HL-60 (cell line): ENCODE data around the gene KCNAB1.

ENCODE experiments used
- CTCF ChIP-seq: IDR thresholded peaks from one replicate; pipeline ENCODE4 v1.5.1; 2011; ENCODE audit warnings: low read length, control low read depth, inconsistent platforms; ENCODE audit not compliant: insufficient read depth
- GABPA ChIP-seq: IDR thresholded peaks from 2 replicates; pipeline ENCODE4 v1.6.1; 2012; ENCODE audit warnings: low read depth
- POLR2AphosphoS5 ChIP-seq: IDR thresholded peaks from 2 replicates; pipeline ENCODE4 v1.6.1; 2012; ENCODE audit warnings: low read depth
- REST ChIP-seq: IDR thresholded peaks from 2 replicates; pipeline ENCODE4 v1.6.1; 2012; ENCODE audit warnings: low read depth; ENCODE audit not compliant: insufficient replicate concordance
- SPI1 ChIP-seq: IDR thresholded peaks from 2 replicates; pipeline ENCODE4 v1.6.1; 2012; ENCODE audit warnings: low read depth, mild to moderate bottlenecking, borderline replicate concordance

- TF ChIP-seq SPI1: no peak
- TF ChIP-seq POLR2AphosphoS5: no peak
- TF ChIP-seq CTCF: no peak
- no peak for TF ChIP-seq GABPA
- no peak for TF ChIP-seq REST
Measured at GRCh38 chr3:156400735-156401134, 280.4 kb downstream of the KCNAB1 start.
